Upper lobe of right lung (tissue), 1 donor: ENCODE results near the gene CASP12. TPM values are rescaled to one million over a fixed set of nuclear protein-coding genes. Genes with fewer than 3 reads are reported as not detected.

ENCODE experiments used
- ATAC-seq: fragments of 200-7000 bp; cut with Tn5 transposase; one replicate; pipeline ENCODE4 v1.9.1; 2020; ENCODE audit warnings: mild to moderate bottlenecking, moderate library complexity
- DNase-seq: peaks from one replicate; pipeline ENCODE4 v3.0.0-alpha.2; 2020
- H3K27ac ChIP-seq: fragments of 200-600 bp; one replicate; pipeline ENCODE4 v1.8.0; 2022
- H3K27me3 ChIP-seq: fragments of 200-600 bp; one replicate; pipeline ENCODE4 v1.8.0; 2022; ENCODE audit warnings: mild to moderate bottlenecking
- H3K36me3 ChIP-seq: fragments of 200-600 bp; one replicate; pipeline ENCODE4 v1.8.0; 2022
- H3K4me1 ChIP-seq: fragments of 200-600 bp; one replicate; pipeline ENCODE4 v1.8.0; 2022
- H3K4me3 ChIP-seq: fragments of 200-600 bp; one replicate; pipeline ENCODE4 v1.8.0; 2022; ENCODE audit warnings: mild to moderate bottlenecking
- H3K9me3 ChIP-seq: fragments of 200-600 bp; one replicate; pipeline ENCODE4 v1.8.0; 2022
- intact Hi-C: fragments of 100-400 bp; cut with DNase I; formaldehyde crosslinking; loops from one replicate; pipeline ENCODE4 v1.11.0; 2022
- total RNA-seq: library from RNA; stranded (reverse); fragmentation: NEBNext Ultra II Directional; extraction: Animal tissue kit (Norgen Biotek cat#: 25700); gene quantifications from one replicate; pipeline ENCODE4 v1.2.1, GENCODE V29; 2021
- TF ChIP-seq, protein P1 (sequence below): fragments of 200-600 bp; IDR thresholded peaks from one replicate; pipeline ENCODE4 v1.8.0; 2022; ENCODE audit warnings: antibody characterized with exemption
- donor health status: DM: no; HTN: yes; CAD: no; lungs with severe emphysema.

The CASP12 gene
- total RNA-seq, 1 donor from 2014 or later = 2.4 TPM

- intact Hi-C loops = no loop called here
- Histone ChIP-seq H3K9me3 (no peaks in the 10 kb centered on the region), H3K4me1 (no peaks in the 10 kb centered on the region), H3K27me3 (no peaks in the 10 kb centered on the region), H3K27ac (no peak overlapping the region), H3K36me3 (no peaks in the 10 kb centered on the region), H3K4me3 (no peak overlapping the region)
- TF ChIP-seq, protein P1, sequence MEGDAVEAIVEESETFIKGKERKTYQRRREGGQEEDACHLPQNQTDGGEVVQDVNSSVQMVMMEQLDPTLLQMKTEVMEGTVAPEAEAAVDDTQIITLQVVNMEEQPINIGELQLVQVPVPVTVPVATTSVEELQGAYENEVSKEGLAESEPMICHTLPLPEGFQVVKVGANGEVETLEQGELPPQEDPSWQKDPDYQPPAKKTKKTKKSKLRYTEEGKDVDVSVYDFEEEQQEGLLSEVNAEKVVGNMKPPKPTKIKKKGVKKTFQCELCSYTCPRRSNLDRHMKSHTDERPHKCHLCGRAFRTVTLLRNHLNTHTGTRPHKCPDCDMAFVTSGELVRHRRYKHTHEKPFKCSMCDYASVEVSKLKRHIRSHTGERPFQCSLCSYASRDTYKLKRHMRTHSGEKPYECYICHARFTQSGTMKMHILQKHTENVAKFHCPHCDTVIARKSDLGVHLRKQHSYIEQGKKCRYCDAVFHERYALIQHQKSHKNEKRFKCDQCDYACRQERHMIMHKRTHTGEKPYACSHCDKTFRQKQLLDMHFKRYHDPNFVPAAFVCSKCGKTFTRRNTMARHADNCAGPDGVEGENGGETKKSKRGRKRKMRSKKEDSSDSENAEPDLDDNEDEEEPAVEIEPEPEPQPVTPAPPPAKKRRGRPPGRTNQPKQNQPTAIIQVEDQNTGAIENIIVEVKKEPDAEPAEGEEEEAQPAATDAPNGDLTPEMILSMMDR = no peak
- ATAC-seq (no peak), DNase-seq (no peak)
These were observed 21.9 kb downstream of the CASP12 start for GRCh38 chr11:104876324-104876723.

GRCh38 chr11:104873252-104873651 is 25.0 kb downstream of the CASP12 start:
- H3K4me3 ChIP-seq = no peak overlapping the region

GRCh38 chr11:104872393-104872792 is 25.9 kb downstream of the CASP12 start:
- no peaks in the 10 kb centered on the region for H3K36me3 ChIP-seq
- DNase-seq (no peak), ATAC-seq (no peak)
- H3K4me3 ChIP-seq = no peak overlapping the region
- intact Hi-C loops = no loop called here
- H3K27me3 ChIP-seq = no peaks in the 10 kb centered on the region
- TF ChIP-seq, protein P1 = no peak
- H3K9me3 ChIP-seq = no peaks in the 10 kb centered on the region
- H3K4me1 ChIP-seq = no peaks in the 10 kb centered on the region
- no peak overlapping the region for H3K27ac ChIP-seq

More at GRCh38 chr11:104873252-104873651, 25.0 kb downstream of the CASP12 start:
- intact Hi-C loops = no loop called here
- Histone ChIP-seq H3K4me1 (no peaks in the 10 kb centered on the region), H3K36me3 (no peaks in the 10 kb centered on the region), H3K9me3 (no peaks in the 10 kb centered on the region), H3K27ac (no peak overlapping the region), H3K27me3 (no peaks in the 10 kb centered on the region)
- no peak for DNase-seq
- ATAC-seq = no peak
- TF ChIP-seq, protein P1 = no peak

GRCh38 chr11:104870910-104871309 is 27.4 kb downstream of the CASP12 start:
- intact Hi-C loops = no loop called here
- no peaks in the 10 kb centered on the region for H3K9me3 ChIP-seq

DNA sequence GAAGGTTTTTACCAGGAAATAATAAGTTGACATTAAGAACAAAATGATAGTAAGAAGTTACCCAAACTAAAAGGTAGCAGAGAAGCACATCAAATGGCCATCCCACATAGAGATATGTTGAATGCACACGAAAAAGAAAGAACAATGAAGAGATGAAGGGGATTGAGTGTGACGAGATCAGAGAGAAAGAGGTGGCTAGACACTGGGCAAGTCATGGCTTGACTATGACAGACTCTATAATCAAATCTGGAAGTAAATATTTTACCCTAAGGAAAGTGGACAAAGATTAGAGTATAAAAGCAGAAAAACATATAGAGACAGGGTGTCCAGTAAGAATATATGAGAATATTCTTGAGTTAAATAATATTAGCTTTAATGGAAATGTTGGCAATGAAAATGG is 31.4 kb downstream of the CASP12 start:
- H3K27me3 ChIP-seq = no peaks in the 10 kb centered on the region
- peaks cover 5% of the 10 kb centered on the region for H3K9me3 ChIP-seq
- no peak overlapping the region for H3K4me3 ChIP-seq
- ATAC-seq (no peak), DNase-seq (no peak)
- no peaks in the 10 kb centered on the region for H3K4me1 ChIP-seq
- TF ChIP-seq, protein P1 = no peak
- H3K27ac ChIP-seq = no peak overlapping the region
- no peaks in the 10 kb centered on the region for H3K36me3 ChIP-seq
- intact Hi-C loops = no loop called here

More at GRCh38 chr11:104870910-104871309, 27.4 kb downstream of the CASP12 start:
- TF ChIP-seq, protein P1 = no peak
- Histone ChIP-seq H3K27ac (no peak overlapping the region), H3K4me3 (no peak overlapping the region), H3K27me3 (no peaks in the 10 kb centered on the region), H3K36me3 (no peaks in the 10 kb centered on the region), H3K4me1 (no peaks in the 10 kb centered on the region)
- no peak for ATAC-seq
- no peak for DNase-seq
